H1 (cell line): ENCODE results near the gene RNF4. TPM values are rescaled to one million over a fixed set of nuclear protein-coding genes. Genes with fewer than 3 reads are reported as not detected.

Source experiments
- CTCF ChIP-seq, 3 experiments: IDR thresholded peaks; 1 replicate in 2 of 3; 2 replicates in 1 of 3; pipeline versions ENCODE4 v1.5.1 to v1.6.1; 2011; ENCODE audit warnings: low read length in 3 of 3, mild to moderate bottlenecking in 3 of 3, inconsistent platforms in 2 of 3, low read depth in 1 of 3, moderate library complexity in 1 of 3; ENCODE audit not compliant: insufficient read depth in 1 of 3; ENCODE audit errors: control extremely low read depth in 1 of 3
- SAP30 ChIP-seq: fragments of 300-600 bp; sonication (generic); IDR thresholded peaks from 2 replicates; pipeline ENCODE4 v1.7.1; 2012; ENCODE audit warnings: low read length, moderate library complexity, mild to moderate bottlenecking, inconsistent platforms; ENCODE audit not compliant: insufficient read depth, insufficient replicate concordance
- SP4 ChIP-seq: IDR thresholded peaks from 2 replicates; pipeline ENCODE4 v1.6.1; 2012; ENCODE audit warnings: low read length, inconsistent platforms
- polyA plus RNA-seq, 7 experiments: library from polyadenylated mRNA; depleted of rRNA in 3 of 7; stranded (reverse) in 5 of 7; unstranded in 2 of 7; fragments of >200 nt in 5 of 7; fragments of 200-250 nt in 2 of 7; gene quantifications; 1 replicate in 5 of 7; 2 replicates in 1 of 7; 4 replicates in 1 of 7; pipeline versions ENCODE4 v1.2.1 to v1.2.3, GENCODE V29; 2011 to 2013; ENCODE audit warnings: missing spikeins in 2 of 7, mixed read lengths in 2 of 7
- total RNA-seq: library from RNA; stranded (reverse); fragmentation: NEBNext Ultra II Directional; extraction: Animal tissue kit (Norgen Biotek cat#: 25700); gene quantifications from 2 replicates; pipeline ENCODE4 v1.2.1, GENCODE V29; 2021

RNF4 gene
- total and polyA plus RNA-seq, 2 of the 8 experiments (the other 6 are each of a cell fraction or from before 2014, with no cell fraction given) = 68.2 to 78.9 TPM

GRCh38 chr4:2421928-2422327, 47.0 kb upstream of the RNF4 start (continued):
- TF ChIP-seq CTCF (IDR thresholded peaks at IDR 0.05; ENCODE audit: control extremely low read depth in 1 of 3, insufficient read depth in 1 of 3, low read depth in 1 of 3, low read length in 3 of 3) = no peak
- no peak for TF ChIP-seq SAP30
- TF ChIP-seq SP4 = no peak
